ENCODE results near the gene ANKRD33. TPM values are rescaled to one million over a fixed set of nuclear protein-coding genes. Genes with fewer than 3 reads are reported as not detected.

ANKRD33 gene
- polyA plus RNA-seq, 1 of the 3 experiments (the other 2 are of a cell fraction): not detected

GRCh38 chr12:51938726-51939125, 50.8 kb downstream of the ANKRD33 start:
- no peaks in the 10 kb centered on the region for H4K20me1 ChIP-seq (ENCODE audit: insufficient read depth)
- H3K9me3 ChIP-seq: no peaks in the 10 kb centered on the region
- H3K4me3 ChIP-seq (ENCODE audit: low read depth in 2 of 2, low read length in 1 of 2): no peak overlapping the region
- no peak overlapping the region for H2AFZ ChIP-seq (ENCODE audit: low read depth)
- no peaks in the 10 kb centered on the region for H3F3A ChIP-seq (replicated peaks; ENCODE audit: insufficient read depth)
- no peak overlapping the region for H3K4me2 ChIP-seq
- H3K27ac ChIP-seq (ENCODE audit: low read depth in 2 of 2, low read length in 1 of 2): peak overlapping the region in 1 of 2 experiments; percentile 78; a peak in 2 of 4 replicates
- 85% methylated on average over 6 of the region's 6 CpGs for WGBS (ENCODE audit: low lambda C conversion rate)
- no peaks in the 10 kb centered on the region for H3K79me2 ChIP-seq (ENCODE audit: insufficient read depth)
- no peaks in the 10 kb centered on the region for H3K36me3 ChIP-seq (replicated peaks in 1 of 2; ENCODE audit: control insufficient read depth in 1 of 2, insufficient read depth in 2 of 2, low read length in 1 of 2)
- ChIA-PET POLR2A (interaction anchor here (0.6 kb wide), 1 partner anchor 44 kb away, joined by 5 read pairs; no protein-coding TSS in a partner anchor), CTCF (interaction anchor here (0.7 to 2.1 kb wide), 7 partner anchors 15 to 87 kb away, joined by 3 to 6 read pairs (median 5); no protein-coding TSS in a partner anchor)
- TF ChIP-seq RFX5 (IDR thresholded peaks at IDR 0.05; ENCODE audit: low read length): no peak
- TF ChIP-seq FOXJ3 (CRISPR knock-in tag; IDR thresholded peaks at IDR 0.05): no peak
- no peak for TF ChIP-seq PBX3 (IDR thresholded peaks at IDR 0.05)
- no peak for TF ChIP-seq JUND (IDR thresholded peaks at IDR 0.05)
- TF ChIP-seq GATA2 (CRISPR knock-in tag; IDR thresholded peaks at IDR 0.05): no peak
- TF ChIP-seq MEF2A (IDR thresholded peaks at IDR 0.05; ENCODE audit: borderline replicate concordance, low read depth): no peak
- TF ChIP-seq FOXM1 (IDR thresholded peaks at IDR 0.05; ENCODE audit: low read depth): no peak
- no peak for TF ChIP-seq FOSL2 (IDR thresholded peaks at IDR 0.05; ENCODE audit: borderline replicate concordance, low read depth)
- TF ChIP-seq POLR2AphosphoS5 (IDR thresholded peaks at IDR 0.05; ENCODE audit: low read depth, low read length): no peak
- TF ChIP-seq MXI1 (IDR thresholded peaks at IDR 0.05; ENCODE audit: low read depth, low read length): no peak
- DNase-seq: no peak
- H3K27me3 ChIP-seq (ENCODE audit: insufficient read depth): peaks cover 5% of the 10 kb centered on the region; the same call in 1 of the 2 replicates
- no peaks in the 10 kb centered on the region for H3K9me2 ChIP-seq
- no peak overlapping the region for H3K9ac ChIP-seq
- peaks cover 5 to 44% of the 10 kb centered on the region in 2 experiments; a peak in 3 of 4 replicates for H3K4me1 ChIP-seq (ENCODE audit: control insufficient read depth in 1 of 2, insufficient read depth in 2 of 2, low read depth in 1 of 2, low read length in 1 of 2)

GRCh38 chr12:51941011-51941581, 53.2 kb downstream of the ANKRD33 start:
- H3K9me3 ChIP-seq: no peaks in the 10 kb centered on the region
- peaks cover 0 to 4% of the 10 kb centered on the region in 2 experiments for H3K36me3 ChIP-seq (replicated peaks in 1 of 2; ENCODE audit: control insufficient read depth in 1 of 2, insufficient read depth in 2 of 2, low read length in 1 of 2)
- peak; percentile 77 for DNase-seq
- H3F3A ChIP-seq (replicated peaks; ENCODE audit: insufficient read depth): no peaks in the 10 kb centered on the region
- H3K4me3 ChIP-seq (ENCODE audit: low read depth in 2 of 2, low read length in 1 of 2): no peak overlapping the region
- 20% methylated on average over 12 of the region's 15 CpGs for WGBS (ENCODE audit: low lambda C conversion rate)
- H3K27ac ChIP-seq (ENCODE audit: low read depth in 2 of 2, low read length in 1 of 2): peak overlapping the region in 1 of 2 experiments; percentile 98; a peak in 2 of 4 replicates
- H3K27me3 ChIP-seq (ENCODE audit: insufficient read depth): peaks cover 5% of the 10 kb centered on the region; the same call in 1 of the 2 replicates
- H3K4me1 ChIP-seq (ENCODE audit: control insufficient read depth in 1 of 2, insufficient read depth in 2 of 2, low read depth in 1 of 2, low read length in 1 of 2): peaks cover 5 to 44% of the 10 kb centered on the region in 2 experiments; a peak in 3 of 4 replicates
- H4K20me1 ChIP-seq (ENCODE audit: insufficient read depth): no peaks in the 10 kb centered on the region
- H3K9me2 ChIP-seq: no peaks in the 10 kb centered on the region
- H3K9ac ChIP-seq: no peak overlapping the region
- ChIA-PET POLR2A (interaction anchor here (0.7 to 2.2 kb wide), 5 partner anchors 9 to 33 kb away, joined by 3 to 6 read pairs (median 3); no protein-coding TSS in a partner anchor), CTCF (interaction anchor here (0.8 to 1.9 kb wide), 5 partner anchors 25 to 66 kb away, joined by 3 to 7 read pairs (median 4); no protein-coding TSS in a partner anchor)
- no peaks in the 10 kb centered on the region for H3K79me2 ChIP-seq (ENCODE audit: insufficient read depth)
- peak overlapping the region; percentile 27; the same call in 1 of the 2 replicates for H3K4me2 ChIP-seq
- no peak overlapping the region for H2AFZ ChIP-seq (ENCODE audit: low read depth)
- TF ChIP-seq IRF3 (IDR thresholded peaks at IDR 0.05; ENCODE audit: low read depth, low read length) (no peak), FOXM1 (IDR thresholded peaks at IDR 0.05; ENCODE audit: low read depth) (no peak), RXRA (IDR thresholded peaks at IDR 0.05; ENCODE audit: borderline replicate concordance, low read depth) (no peak), ELF1 (IDR thresholded peaks at IDR 0.05) (no peak), JUND (IDR thresholded peaks at IDR 0.05) (no peak), REST (IDR thresholded peaks at IDR 0.05; ENCODE audit: low read depth, low read length) (no peak), YY1 (IDR thresholded peaks at IDR 0.05; ENCODE audit: low read depth) (no peak), EP300 (IDR thresholded peaks at IDR 0.05; ENCODE audit: borderline replicate concordance in 1 of 2, low read depth in 1 of 2, low read length in 1 of 2) (peak in 1 of 2 experiments; percentile 49; a peak in 2 of 4 replicates), USF2 (IDR thresholded peaks at IDR 0.05; ENCODE audit: borderline replicate concordance, low read depth, low read length) (no peak), MEF2A (IDR thresholded peaks at IDR 0.05; ENCODE audit: borderline replicate concordance, low read depth) (no peak), USF1 (IDR thresholded peaks at IDR 0.05; ENCODE audit: borderline replicate concordance, low read depth) (no peak), FOXJ3 (CRISPR knock-in tag; IDR thresholded peaks at IDR 0.05) (peak; percentile 23; the same call in 1 of the 2 replicates)

Measured in SK-N-SH (cell line).